AG04449 (cell line): ENCODE data around the gene COLEC12.

Source experiments
- CTCF ChIA-PET: fragments of 350-600 bp; formaldehyde crosslinking; extraction: SDS; loops from one replicate; lab custom pipeline; 2021; ENCODE audit warnings: antibody characterized with exemption; lab: Yijun Ruan, JAX
- POLR2A ChIA-PET: fragments of 400-600, 350-600 bp; formaldehyde crosslinking; extraction: SDS; loops from one replicate; lab custom pipeline; 2020; ENCODE audit warnings: antibody characterized with exemption, inconsistent platforms; lab: Yijun Ruan, JAX
- DNase-seq: peaks from one replicate; pipeline ENCODE4 v3.0.0-alpha.2; 2010; ENCODE audit warnings: low read depth, low spot score
- H3K4me3 ChIP-seq: 2 replicates; pipeline ENCODE4 v1.5.1; 2011; ENCODE audit warnings: low read depth, mild to moderate bottlenecking, control low read depth, low read length
- TF ChIP-seq, protein P1 (sequence below): IDR thresholded peaks from one replicate; pipeline ENCODE4 v1.5.1; 2011; ENCODE audit warnings: mild to moderate bottlenecking, moderate library complexity, low read length, control low read depth, inconsistent platforms; ENCODE audit not compliant: insufficient read depth; ENCODE audit errors: missing control alignments

COLEC12 gene

DNA sequence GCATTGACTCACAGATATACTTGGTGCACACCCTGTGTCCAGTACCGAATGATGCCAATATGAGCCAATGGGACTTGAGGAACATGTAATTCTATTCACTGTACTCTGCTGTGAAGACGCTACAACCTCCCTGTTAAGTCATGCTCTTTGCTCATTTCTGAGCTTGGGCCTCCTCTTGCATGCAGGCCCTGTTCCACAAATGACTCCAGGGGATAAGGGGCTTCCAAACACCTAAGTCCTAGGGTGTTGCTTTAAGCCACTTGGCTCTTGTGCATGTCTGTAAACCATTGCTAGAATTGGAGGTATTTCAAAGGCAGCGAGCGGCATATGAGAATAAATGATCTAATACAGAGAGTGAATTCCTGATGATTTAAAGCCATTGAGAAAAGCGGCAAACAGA, 126.7 kb downstream of the COLEC12 start:
- H3K4me3 ChIP-seq: no peak overlapping the region
- ChIA-PET CTCF (no interaction called here), POLR2A (no interaction called here)
- TF ChIP-seq, protein P1, sequence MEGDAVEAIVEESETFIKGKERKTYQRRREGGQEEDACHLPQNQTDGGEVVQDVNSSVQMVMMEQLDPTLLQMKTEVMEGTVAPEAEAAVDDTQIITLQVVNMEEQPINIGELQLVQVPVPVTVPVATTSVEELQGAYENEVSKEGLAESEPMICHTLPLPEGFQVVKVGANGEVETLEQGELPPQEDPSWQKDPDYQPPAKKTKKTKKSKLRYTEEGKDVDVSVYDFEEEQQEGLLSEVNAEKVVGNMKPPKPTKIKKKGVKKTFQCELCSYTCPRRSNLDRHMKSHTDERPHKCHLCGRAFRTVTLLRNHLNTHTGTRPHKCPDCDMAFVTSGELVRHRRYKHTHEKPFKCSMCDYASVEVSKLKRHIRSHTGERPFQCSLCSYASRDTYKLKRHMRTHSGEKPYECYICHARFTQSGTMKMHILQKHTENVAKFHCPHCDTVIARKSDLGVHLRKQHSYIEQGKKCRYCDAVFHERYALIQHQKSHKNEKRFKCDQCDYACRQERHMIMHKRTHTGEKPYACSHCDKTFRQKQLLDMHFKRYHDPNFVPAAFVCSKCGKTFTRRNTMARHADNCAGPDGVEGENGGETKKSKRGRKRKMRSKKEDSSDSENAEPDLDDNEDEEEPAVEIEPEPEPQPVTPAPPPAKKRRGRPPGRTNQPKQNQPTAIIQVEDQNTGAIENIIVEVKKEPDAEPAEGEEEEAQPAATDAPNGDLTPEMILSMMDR: no peak
- DNase-seq: no peak

DNA sequence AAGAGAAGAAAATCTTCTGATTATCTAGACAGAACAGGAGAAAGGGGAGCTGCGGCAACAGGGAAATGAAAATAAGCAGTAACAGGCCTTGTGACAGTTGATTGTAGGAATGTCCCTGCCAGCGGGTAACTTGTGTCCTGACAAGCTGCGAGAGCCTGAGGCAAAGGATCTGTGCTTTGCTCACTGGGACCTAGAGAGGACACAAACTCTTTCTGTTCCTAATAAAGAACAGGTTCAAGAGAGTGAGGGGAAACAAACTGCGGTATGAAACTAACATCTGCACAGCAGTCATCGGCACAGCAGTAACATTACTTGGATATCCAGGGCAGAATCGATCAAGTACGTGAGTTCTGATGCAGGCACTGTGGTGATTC, 128.9 kb downstream of the COLEC12 start:
- DNase-seq: no peak
- TF ChIP-seq, protein P1: no peak
- no peak overlapping the region for H3K4me3 ChIP-seq
- CTCF ChIA-PET: interaction anchor here (0.9 to 1.5 kb wide), 3 partner anchors 12 to 42 kb away, joined by 3 to 4 read pairs (median 3); no protein-coding TSS in a partner anchor
- POLR2A ChIA-PET: no interaction called here

DNA sequence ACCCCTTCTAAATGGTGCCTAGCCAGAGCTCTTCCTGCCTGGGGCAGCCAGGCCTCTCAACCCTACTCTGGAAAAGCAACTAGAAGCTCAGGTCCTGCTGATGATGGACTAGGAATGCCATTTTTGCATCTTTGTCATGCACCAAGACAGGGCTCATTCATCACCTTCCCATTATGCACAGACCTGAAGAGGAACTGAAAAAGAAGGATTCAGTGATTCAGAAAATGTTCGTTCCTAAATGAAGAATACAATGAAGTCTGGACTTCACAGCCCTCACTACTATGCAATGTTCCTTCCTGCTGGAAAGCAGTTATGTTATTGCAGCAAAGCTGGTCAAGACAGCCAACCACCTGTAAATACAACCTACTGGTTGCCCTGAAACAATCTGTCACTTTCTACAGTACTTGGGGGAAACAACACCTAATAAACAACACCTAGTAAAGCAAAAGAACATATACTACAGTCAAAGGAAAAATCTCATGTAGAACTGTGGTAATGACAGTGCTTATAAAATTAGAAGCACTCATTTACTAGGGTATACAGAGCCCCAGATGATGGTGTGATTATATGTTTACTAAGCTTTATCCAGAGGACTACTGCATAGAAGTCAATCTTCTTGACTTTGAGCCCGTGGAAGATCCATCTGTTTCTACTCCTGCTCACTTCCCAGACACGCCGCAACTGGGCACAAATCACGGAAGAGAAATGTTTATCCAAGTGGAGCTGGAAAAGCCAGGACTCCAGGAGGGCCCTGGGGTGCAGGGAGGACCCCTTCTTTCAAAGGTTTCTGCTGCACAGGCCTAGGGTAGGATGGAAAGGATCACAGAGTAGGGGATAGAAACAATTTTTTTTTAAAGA, 129.5 kb downstream of the COLEC12 start:
- CTCF ChIA-PET: interaction anchor here (0.9 to 1.5 kb wide), 3 partner anchors 13 to 42 kb away, joined by 3 to 4 read pairs (median 3); no protein-coding TSS in a partner anchor
- no peak overlapping the region for H3K4me3 ChIP-seq
- TF ChIP-seq, protein P1: no peak

DNA sequence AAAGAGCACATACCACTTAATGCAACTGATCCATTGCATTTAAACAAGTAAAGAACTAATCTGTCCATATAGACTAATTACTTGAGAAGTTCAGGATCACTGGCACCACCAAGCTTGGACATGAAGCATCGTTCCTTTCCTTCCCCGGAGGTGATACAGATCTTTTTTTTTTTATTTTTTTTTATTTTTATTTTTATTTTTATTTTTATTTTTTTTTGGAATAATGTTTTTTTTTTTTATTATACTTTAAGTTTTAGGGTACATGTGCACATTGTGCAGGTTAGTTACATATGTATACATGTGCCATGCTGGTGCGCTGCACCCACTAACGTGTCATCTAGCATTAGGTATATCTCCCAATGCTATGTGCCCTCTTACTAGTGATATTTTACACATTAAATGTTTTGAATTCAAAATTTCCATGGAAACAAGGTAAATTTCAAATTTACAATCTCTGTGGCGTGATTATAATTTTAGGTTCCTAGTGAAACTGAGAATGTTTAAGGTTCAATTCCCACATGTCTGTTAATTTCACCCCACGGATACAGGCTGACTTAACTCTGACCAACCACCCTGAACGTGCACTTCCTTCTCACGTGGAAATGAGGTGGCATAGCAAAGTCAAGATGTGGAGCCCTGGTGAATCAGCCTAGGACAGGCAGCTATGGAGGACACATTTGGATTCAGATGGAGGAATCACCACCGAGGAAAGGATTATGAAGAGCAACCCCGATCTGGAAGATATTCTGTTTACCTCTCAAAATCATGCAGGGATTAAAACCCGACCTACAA, 131.1 kb downstream of the COLEC12 start:
- TF ChIP-seq, protein P1: no peak
- H3K4me3 ChIP-seq: no peak overlapping the region
- DNase-seq: no peak
- ChIA-PET CTCF (no interaction called here), POLR2A (no interaction called here)

More for the DNA sequence above, 129.5 kb downstream of the COLEC12 start:
- POLR2A ChIA-PET: no interaction called here
- DNase-seq: no peak

DNA sequence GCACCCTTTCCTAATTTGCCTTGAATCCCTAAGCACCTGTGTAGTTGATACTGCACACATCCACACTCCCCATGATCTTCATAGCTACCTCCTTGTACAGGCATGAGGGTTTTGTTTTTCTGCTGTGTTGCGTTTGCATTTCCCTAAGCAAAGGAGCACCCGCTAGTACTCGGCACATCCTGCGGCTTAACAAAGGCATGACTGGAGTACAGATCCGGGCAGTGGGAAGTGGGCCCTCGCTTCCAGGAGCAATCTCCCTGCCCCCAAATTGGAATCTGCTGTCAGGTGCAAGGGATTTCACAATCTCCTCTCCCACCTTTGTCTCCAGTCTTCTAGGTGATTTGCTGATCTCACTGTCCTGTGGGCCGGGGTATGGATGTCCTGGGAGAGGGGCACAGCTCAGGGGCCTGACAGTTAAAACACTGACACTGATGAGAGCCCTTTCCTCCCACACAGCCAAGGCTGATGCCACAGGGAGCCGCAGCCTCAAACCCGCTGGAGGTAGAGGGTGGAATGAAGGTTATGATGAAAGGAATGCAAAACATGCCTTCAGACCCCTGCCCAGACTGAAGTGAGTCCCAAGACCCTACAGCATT, 133.9 kb downstream of the COLEC12 start:
- TF ChIP-seq, protein P1: no peak
- no peak for DNase-seq
- POLR2A ChIA-PET: no interaction called here
- no peak overlapping the region for H3K4me3 ChIP-seq
- CTCF ChIA-PET: no interaction called here
